ENCODE results near the gene ERCC1.
"Not testable (repeated sequence)": the region's sequence is repeated elsewhere in the genome, so short reads cannot be mapped to it uniquely, and the experiment has no call there.

Gene ERCC1

DNA sequence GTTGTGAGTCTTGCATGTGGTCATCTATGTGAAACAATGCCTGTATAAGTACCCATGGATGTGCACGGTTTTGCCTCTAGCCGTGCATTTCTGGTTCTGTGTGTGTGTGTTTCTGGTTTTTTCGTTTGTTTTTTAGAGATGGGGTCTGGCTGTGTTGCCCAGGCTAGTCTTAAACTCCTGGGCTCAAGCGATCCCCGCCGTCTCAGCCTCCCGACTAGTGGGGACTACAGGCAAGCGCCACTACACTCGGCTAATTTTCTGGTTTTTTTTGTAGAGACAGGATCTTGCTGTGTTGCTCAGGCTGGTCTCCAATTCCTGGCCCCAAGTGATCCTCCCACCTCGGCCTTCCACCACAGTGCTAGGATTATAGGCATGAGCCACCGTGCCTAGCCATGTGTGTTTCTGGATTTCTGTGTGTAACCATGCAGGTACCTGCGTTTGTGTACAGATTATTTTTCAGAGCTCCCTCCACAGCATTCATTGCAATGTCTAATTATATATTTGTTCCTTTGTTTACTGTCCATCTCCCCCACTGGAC, 28.2 kb upstream of the ERCC1 start:
- DNase-seq = no peak

DNA sequence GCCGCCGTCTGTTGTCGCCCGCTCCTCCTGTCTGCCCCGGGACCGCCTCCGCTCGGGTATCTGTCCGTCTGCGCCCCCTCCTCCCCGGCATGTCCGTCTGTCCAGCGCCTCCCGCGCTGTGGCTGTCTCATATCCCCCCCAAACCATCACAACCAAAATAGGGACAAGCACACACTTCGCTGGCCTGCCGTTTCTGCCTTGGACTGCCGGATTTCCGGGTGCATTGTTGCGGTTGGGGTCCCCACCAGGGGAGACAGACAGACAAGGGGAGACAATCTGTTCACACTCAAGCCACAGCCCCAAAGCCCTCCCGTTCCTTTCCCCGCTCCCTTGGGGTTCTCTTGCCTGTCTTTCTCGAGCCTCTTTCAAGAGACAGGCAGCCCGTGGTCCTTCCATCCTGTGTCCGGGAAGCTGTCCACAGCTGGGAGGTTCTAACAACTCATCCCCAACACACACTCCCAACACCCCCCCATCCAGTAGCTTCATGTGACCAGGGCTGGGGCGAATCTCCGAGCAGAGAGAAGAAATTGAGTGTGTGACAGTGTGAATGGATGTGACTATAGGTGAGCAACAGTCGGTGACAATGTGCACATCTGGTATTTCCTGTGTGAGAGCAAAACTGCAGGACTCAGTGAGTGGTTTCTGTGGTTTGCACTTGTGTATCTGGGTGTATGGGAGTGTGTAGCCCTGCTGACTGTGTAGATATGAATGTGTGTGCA, 27.6 kb upstream of the ERCC1 start:
- peak; percentile 54 for DNase-seq

DNA sequence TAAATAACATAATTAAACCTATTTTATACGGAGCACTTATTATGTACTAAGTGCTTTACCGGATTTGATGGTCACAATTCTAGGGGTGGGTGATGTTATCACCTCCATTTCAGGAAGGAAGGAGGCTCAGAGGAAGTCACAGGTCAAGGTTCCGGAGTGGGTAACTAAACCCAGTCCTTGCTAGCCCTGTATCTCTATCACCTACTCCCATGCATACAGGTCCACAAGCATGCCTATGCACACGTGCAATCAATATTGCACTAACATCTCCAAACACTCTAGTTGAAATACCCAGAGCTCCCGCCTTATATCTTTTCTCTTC, 26.3 kb upstream of the ERCC1 start:
- no peak for DNase-seq

DNA sequence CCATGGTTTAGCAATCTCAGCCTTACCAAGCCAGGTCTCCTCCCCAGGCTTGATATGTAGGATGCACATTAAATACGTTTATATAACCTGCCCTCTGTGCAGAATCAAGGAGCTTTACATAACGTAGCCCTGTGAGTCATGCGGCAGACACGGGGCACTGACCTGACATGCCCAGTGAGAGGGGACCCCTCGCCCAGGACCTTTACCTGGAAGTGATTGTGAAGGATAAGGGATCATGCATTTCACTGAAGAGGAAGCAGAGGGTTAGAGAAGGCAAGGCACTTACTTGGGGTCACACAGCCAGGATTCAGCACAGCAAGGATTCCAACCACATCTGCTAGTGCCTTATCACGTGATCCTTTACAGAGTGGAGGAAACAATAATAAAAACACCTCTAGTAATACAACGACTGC, 25.2 kb upstream of the ERCC1 start:
- no peak for DNase-seq

DNA sequence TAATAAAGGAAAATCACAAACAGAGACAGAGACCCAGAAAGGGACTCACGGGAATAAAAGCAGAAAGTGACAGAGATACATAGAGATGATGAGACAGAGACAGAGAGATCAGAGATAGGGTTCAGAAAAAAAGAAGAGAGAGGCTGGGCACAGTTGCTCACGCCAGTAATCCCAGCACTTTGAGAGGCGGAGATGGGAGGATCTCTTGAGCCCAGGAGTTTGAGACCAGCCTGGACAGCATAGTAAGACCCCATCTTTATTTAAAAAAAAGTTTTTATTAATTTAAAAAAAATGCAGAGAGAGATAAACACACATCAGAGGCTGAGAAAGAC, 24.7 kb upstream of the ERCC1 start:
- no peak for DNase-seq

DNA sequence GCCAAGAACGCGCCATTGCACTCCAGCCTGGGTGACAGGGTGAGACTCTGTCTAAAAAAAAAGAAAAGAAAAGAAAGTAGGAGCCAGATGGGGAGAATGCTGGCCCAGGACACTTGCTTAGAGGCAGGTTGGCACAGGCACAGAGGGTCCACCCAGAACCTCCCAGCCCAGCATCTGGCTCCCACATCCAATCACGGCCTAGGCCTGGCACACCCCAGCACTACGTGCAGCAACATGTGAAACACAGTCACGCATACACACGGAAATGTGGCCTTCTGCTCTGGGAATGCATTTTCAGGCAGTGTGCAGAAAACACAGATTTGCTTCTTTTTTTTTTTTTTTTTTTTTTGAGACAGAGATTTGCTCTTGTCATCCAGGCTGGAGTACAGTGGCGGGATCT, 23.2 kb upstream of the ERCC1 start:
- no peak for DNase-seq

DNA sequence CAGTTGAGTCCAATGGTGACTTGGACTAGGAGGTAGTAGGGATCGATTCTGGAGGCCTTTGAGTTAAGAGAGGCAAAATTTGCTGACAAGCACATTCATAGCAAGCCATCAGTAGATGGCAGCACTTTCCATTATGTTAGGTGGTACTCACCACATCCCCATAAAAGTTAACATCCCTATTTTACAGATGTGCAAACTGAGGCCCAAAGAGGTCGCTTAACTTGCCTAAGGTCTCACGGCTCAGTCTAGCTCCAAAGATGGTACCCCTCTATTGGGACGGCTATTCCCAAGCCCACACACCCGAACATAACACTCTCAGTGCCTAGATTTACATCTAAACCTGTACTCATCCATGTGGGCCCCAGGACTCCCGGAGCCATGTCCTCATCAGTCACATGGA, 22.6 kb upstream of the ERCC1 start:
- no peak for DNase-seq

DNA sequence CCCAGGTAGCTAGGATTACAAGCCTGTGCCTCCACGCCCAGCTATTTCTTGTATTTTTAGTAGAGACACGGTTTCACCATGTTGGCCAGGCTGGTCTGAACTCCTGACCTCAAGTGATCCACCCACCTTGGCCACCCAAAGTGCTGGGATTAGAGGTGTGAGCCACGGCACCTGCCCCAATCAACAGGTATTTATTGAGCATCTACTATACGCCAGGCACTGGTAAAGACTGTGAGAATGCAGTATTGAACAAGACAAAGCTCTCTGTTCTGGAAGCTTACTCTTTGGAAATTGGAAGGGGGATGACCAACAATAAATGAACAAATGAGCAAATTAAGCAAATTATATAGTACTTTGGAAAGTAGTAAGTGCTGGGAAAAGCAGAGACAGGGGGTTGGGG, 21.4 kb upstream of the ERCC1 start:
- no peak for DNase-seq

DNA sequence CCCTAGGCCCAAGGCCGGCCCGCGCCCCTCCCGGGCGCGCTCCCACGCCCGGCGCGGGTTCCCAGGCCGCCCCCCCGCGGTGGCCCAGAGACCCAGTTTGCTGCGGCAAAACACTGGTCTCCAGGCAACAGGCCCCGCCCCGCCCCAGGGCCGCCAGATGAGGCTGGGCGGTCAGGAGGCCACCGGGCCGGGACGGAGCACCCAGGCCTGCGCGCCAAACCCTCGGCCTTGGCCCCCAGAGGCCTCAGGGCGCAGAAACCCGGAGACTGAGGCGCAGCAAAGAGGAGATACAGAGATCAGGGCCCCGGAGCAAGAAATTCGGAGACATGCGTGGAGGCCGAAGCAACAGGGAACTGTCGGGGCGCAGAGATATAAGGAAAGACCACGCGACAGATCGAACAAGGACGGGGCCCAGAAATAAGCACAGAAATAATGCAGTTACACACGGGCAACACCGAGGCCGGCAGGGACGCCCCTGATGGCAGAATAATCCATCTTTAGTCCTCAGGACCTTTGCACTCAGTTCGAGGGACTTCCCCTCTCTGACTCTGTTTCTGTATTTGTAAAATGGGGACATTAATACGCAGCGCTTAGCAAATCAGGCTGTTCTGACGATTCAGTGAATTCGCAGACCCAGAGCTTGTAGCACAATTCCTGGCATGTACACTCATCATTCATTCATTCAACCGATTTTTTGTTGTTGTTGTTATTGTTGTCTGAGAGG, 20.8 kb upstream of the ERCC1 start:
- peak; percentile 70 for DNase-seq

DNA sequence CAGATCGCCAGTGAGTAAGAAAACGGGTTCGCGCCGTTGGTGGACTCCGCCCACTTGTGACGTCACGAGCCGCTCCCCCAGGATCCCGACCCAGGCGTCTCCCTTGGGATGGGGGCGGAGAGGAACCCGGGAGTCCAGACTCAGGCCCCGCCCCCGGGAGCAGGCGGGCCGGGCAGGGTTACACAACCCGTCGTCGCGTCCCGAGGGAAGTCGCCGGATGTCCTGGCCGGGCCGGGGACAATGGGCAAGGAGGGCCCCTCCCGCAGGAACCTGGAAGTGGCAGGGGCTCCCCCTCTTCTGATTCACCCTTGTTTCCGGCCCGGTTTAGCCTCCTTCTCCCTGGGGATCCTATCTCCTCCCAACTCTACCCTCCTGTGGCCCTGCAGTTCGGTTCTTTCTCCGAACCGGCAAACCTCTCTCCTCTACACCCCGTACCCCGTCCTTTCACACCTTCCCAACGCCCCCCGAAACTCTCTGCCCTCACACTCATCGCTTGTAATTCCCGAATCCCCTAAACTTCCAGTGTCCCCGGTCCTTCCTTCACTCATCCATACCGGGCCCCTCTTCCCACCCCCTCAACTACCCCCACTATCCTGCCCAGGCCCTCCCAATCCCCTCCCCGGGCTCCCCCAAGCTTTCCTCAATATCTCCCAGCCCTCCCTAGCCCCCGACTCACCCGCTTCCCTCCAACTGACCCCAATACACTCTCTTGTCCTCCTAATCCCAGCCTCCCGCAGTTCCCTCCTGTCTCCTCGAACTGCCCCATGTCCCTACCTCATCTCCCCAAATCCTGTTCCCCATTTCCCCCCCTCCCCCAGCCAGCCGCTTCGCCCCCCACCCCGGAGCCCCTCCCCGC, 20.0 kb upstream of the ERCC1 start:
- DNase-seq = peak; percentile 60

DNA sequence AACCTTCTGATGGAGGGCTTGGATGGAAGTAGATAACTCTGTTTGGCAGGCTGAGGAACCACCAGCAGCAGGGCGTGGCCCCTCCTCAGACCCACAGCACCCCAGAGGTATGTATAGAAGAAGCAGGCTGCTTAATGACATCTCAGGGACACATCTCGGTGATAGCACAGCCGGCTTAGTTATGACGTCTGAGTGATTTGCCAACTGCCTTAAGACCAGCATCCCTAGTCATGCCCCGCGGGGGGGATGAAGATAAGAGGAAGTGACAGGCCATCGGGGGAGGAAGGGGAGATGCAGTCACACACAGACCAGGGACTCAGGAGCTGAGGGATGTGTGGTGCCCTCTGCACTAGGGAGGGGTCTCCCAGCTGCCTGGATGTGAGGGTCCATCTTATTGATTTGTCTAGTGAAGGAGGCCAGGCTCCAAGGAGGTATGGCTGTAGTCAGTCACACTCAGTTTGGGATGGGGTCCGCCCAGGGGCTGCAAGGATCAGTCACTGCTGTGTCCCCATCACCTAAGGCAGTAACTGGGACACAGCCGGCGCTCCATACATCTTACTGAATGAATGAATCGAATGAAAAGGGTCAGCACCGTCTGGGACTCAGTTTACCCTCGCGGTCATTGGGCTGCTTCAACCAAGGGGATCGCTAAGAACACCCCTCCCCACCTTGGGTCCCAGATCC, 19.2 kb upstream of the ERCC1 start:
- peak; percentile 50 for DNase-seq

DNA sequence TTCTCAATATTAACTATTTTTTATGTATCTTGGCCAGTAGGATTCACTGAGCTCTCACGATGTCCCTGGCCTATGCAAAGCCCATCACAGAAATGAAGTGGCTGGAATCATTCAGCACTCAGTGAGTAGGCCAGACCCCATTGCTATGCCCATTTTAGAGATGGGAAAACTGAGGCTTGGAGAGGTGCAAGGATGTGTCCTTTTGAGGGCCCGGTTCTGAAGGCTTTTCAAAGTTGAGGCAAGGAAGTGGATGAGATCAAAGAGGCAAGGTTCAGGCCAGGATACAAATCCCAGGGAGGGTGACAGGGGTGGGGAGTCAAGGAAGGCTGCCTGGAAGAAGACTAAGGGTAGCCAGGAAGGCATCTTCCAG, 18.7 kb upstream of the ERCC1 start:
- DNase-seq = no peak

DNA sequence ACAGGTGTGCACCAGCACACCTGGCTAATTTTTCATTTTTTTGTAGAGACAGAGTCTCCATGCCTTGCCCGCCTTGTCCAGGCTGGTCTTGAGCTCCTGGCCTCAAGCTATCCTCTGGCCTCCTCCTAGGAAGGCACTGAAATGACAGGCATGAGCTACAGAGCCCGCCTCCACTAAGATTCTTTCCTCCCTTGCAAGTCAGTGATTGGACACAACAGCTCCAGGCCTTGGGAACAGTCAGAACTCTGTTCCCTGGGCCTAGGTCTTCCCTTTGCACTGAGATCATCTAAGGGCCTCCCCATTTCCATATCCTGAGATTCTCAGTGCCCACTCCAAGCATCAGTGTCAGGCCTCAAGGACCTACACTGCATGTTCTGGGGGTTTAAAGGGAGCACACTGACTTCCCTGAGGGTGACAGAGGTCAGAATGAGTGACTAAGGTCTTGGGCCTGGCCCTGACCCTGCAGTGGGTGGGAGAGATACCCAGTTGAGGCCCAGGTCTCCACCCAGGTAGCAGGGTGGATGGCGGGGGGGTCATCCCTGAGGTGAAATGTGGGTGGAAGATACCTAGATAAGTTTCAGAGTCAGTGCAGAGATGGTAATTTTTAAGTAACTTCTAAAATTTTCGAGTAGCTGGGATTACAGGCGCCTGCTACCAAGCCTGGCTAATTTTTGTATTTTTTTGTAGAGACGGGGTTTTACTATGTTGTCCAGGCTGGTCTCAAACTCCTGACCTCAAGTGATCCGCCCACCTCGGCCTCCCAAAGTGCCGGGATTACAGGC, 17.3 kb upstream of the ERCC1 start:
- no peak for DNase-seq

DNA sequence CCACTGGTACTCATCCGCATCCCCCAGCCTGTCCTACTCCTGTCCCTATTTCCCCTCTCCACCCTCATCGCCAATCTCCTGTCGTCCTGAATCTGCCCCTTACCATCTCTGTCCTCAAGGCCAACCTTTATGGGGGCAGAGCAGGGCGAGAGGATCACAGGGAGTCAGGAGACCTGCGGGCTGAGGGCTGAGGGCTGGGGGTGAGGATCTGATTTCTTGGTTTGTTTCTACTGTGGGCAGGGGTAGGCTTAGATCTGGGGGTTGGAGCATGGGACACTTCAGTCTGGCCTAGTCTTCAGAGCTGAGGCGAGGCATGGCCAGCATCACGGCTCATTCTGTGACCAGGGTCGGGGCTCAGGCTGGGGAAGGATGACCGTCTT, 16.5 kb upstream of the ERCC1 start:
- DNase-seq = no peak

DNA sequence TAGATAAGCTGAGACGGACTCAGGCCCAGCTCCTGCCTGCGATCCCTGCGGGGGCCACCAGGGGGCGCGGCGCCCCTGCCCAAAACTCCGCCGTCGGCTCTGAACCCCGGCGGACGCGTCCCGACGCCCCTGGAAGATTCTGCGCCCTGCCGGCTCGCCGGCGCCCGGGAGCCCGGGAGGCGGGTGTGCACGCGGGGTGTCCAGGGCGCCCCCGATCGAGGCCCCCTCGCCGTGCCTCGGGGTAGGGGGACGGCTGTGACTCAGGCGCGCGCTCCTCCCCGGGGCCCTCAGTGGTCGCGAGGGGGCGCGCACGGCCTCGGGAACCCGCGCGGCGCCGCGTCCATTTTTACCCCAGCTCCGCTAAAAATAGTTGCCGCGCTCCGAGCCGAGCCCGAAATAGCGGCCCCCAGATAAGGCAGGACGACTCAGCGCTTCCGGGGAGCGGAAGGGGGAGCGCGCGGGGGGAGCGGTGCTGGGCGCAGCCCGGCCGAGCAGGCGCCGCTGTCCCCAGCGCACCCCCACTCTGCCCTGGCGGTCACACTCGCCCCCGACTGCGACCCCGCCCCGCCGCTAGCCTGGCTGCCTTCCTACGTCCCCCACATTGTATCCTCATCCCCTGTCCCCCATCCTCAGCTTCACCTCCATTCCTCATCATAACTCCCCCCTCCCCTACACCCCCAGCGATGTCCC, 16.0 kb upstream of the ERCC1 start:
- peak; percentile 76 for DNase-seq

DNA sequence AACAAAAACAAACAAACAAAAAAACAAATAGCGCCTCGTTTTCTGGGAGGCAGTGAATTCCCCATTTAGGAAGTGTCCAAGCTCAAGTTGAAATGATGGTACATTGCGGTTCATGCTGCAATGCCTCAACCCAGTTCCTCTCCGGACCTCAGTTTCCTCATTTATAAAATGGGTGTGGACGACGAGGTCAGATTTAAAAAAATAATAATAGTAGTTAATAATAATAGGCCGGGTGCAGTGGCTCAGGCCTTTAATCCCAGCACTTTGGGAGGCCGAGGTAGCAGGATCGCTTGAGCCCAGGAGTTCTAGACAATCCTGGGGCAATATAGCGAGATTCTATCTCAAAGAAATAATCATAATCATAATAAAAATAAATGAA, 15.5 kb upstream of the ERCC1 start:
- DNase-seq = no peak

DNA sequence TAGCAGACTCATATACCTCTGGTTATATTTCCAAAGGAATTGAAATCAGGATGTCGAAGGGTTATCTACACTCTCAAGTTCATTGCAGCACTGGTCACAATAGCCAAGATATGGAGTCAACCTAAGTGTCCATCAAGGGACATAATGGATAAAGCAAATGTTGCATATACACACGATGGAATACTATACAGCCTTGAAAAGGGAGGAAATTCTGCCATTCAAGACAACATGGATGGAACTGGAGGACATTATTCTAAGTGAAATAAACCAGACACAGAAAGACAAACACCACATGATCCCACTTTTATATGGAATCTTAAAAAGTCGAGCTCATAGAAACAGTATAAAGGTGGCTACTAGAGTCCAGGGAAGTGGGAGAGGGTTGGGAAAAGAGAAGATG, 13.6 kb upstream of the ERCC1 start:
- DNase-seq = no peak

DNA sequence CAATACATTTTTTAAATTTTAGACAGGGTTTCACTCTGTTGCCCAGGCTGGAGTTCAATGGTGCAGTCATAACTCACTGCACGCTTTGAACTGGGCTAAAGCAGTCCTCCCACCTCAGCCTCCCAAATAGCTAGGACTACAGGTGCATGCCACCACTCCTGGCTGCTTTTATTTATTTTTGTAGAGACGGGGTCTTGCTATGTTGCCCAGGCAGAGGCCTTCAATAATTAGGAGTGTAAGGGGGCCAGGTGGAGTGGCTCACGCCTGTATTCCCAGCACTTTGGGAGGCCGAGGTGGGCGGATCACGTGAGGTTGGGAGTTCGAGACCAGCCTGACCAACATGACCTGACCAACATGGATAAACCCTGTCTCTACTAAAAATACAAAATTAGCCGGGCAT, 8.8 kb upstream of the ERCC1 start:
- not testable (repeated sequence) for DNase-seq

DNA sequence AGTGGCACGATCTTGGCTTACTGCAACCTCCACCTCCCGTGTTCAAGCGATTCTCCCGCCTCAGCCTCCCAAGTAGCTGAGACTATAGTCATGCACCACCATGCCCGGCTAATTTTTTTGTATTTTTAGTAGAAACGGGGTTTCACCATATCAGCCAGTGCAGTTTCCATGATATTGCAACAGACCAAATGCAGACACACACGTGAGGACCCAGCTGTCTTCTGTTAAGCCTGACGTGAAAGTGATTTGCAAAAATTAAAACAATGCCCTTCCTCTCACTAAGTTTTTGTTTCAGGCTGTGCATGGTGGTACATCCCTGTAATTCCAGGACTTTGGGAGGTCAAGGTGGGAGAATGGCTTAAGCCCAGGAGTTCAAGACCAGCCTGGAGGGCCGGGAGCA, 7.3 kb upstream of the ERCC1 start:
- DNase-seq = not testable (repeated sequence)

DNA sequence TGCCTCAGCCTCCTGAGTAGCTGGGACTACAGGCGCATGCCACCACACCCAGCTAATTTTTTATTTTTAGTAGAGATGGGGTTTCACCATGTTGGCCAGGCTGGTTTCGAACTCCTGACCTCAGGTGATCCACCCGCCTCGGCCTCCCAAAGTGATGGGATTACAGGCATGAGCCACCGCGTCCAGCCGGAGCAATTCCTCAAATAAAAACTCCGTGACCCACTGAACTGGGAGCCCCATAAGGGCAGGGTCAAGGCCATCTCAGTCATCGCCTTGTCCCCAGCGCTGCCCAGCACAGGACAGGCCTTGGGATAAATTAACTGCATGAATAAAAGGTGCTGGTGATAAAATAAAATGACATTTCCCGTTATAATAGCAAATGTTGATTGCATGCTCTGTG, 6.2 kb upstream of the ERCC1 start:
- DNase-seq = not testable (repeated sequence)

DNA sequence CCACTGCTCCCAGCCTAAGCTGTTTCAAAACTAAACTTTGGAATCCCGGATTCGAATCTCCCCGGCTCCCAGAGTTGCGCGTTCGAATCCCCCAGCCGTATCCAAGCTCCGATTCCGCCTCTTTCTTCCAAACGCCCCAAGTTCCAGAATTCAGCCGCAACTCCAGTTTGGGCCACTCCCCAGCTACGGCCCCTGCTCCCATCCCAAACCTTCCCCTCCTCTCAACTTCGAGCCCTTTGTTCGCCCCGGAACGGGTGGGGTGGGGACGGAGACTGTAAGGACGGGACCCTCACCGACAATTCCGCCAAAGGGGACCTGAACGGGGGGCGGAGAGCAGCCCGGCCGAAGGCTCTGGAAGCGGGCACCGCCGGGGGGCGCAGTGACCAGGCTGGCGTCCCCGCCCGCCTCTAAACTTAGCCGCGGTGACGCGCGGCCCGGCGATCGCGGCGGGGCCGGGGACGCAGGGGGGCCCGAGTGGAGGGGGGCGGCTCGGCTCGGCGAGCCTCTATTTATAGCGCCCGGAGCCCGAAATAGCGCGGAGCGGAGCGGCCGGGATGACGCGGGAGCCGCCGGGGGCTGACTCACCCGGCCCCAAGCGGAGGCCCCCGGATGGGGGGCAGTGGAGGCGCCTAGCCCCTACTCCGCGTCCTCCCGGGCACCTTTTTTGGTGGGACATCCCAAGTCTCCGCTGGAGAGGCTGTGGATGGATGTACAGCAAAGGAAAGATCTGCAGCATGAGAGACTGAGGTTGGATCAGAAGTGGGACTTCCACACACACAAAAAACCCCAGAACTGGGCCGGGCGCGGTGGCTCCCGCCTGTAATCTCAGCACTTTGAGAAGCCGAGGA, 4.9 kb upstream of the ERCC1 start:
- DNase-seq = no peak

Measured in stimulated activated CD4-positive, alpha-beta T cell treated with anti-CD3 and anti-CD28 coated beads, Interleukin-1b, Interleukin-23, amount 100 ng/mL, for 48 hours (primary cell).